Breast epithelium (tissue), 3 donors: ENCODE data around the gene KCNMB2.

Experiments
- CTCF ChIP-seq, 3 donors: fragments of 450-650 bp; IDR thresholded peaks; one replicate each; pipeline ENCODE4 v1.5.1; 2016 to 2017; ENCODE audit warnings: antibody characterized with exemption in 3 of 3, mild to moderate bottlenecking in 3 of 3, moderate library complexity in 3 of 3
- POLR2A ChIP-seq: fragments of 450-650 bp; IDR thresholded peaks from one replicate; pipeline ENCODE4 v1.6.1; 2016; ENCODE audit warnings: antibody characterized with exemption, mild to moderate bottlenecking, moderate library complexity
- POLR2AphosphoS5 ChIP-seq, 3 donors: sonication (generic); formaldehyde crosslinking; IDR thresholded peaks; one replicate each; pipeline ENCODE4 v1.6.1; 2017; ENCODE audit warnings: antibody characterized with exemption in 3 of 3

GRCh38 chr3:178492491-178492890, 43.7 kb upstream of the KCNMB2 start:
- TF ChIP-seq POLR2A (no peak), CTCF (IDR thresholded peaks at IDR 0.05) (no peak), POLR2AphosphoS5 (IDR thresholded peaks at IDR 0.05) (no peak)
